H9 (cell line): ENCODE measurements around the gene PGBD5. TPM values are rescaled to one million over a fixed set of nuclear protein-coding genes. Genes with fewer than 3 reads are reported as not detected.

Source experiments
- DNase-seq: peaks from one replicate; pipeline ENCODE4 v3.0.0-alpha.2; 2017
- H2AFZ ChIP-seq: one replicate; pipeline ENCODE4 v1.6.1; 2013; ENCODE audit warnings: mild to moderate bottlenecking, low read length, control low read depth, moderate library complexity
- H2AK5ac ChIP-seq: 2 replicates; pipeline ENCODE4 v1.6.1; 2013; ENCODE audit warnings: low read length, control low read depth, mixed read lengths; ENCODE audit not compliant: insufficient read length
- H2BK120ac ChIP-seq: one replicate; pipeline ENCODE4 v1.6.1; 2013; ENCODE audit warnings: low read depth, mild to moderate bottlenecking, low read length, control low read depth, inconsistent platforms; ENCODE audit not compliant: poor library complexity, severe bottlenecking
- H2BK12ac ChIP-seq: 2 replicates; pipeline ENCODE4 v1.6.1; 2013; ENCODE audit warnings: low read length, control low read depth, mixed read lengths, low read depth; ENCODE audit not compliant: insufficient read length
- H2BK15ac ChIP-seq: 2 replicates; pipeline ENCODE4 v1.6.1; 2013; ENCODE audit warnings: low read depth, low read length, control low read depth
- H2BK20ac ChIP-seq: one replicate; pipeline ENCODE4 v1.6.1; 2013; ENCODE audit warnings: low read depth, mild to moderate bottlenecking, low read length, control low read depth, inconsistent platforms; ENCODE audit not compliant: poor library complexity, severe bottlenecking
- H2BK5ac ChIP-seq: 2 replicates; pipeline ENCODE4 v1.6.1; 2013; ENCODE audit warnings: low read length, control low read depth, mixed read lengths; ENCODE audit not compliant: insufficient read length
- H3K14ac ChIP-seq: 2 replicates; pipeline ENCODE4 v1.6.1; 2013; ENCODE audit warnings: low read length, control low read depth; ENCODE audit not compliant: insufficient read depth
- H3K18ac ChIP-seq: 2 replicates; pipeline ENCODE4 v1.6.1; 2013; ENCODE audit warnings: low read depth, mild to moderate bottlenecking, mixed read lengths, low read length, control low read depth; ENCODE audit not compliant: insufficient read length
- H3K23ac ChIP-seq: 2 replicates; pipeline ENCODE4 v1.6.1; 2013; ENCODE audit warnings: low read length, control low read depth, mixed read lengths, low read depth; ENCODE audit not compliant: insufficient read length
- H3K23me2 ChIP-seq: 2 replicates; pipeline ENCODE4 v1.6.1; 2013; ENCODE audit warnings: low read depth, mild to moderate bottlenecking, mixed read lengths, low read length, control low read depth; ENCODE audit not compliant: insufficient read length, poor library complexity, severe bottlenecking
- H3K27ac ChIP-seq: 2 replicates; pipeline ENCODE4 v1.5.1; 2013; ENCODE audit warnings: low read length, control low read depth, mixed read lengths, low read depth; ENCODE audit not compliant: insufficient read length
- H3K27me3 ChIP-seq: 2 replicates; pipeline ENCODE4 v1.6.1; 2013; ENCODE audit warnings: low read length, control low read depth, inconsistent platforms; ENCODE audit not compliant: insufficient read depth
- H3K4ac ChIP-seq: 2 replicates; pipeline ENCODE4 v1.6.1; 2013; ENCODE audit warnings: low read depth, mild to moderate bottlenecking, control low read depth, inconsistent platforms, low read length, moderate library complexity
- H3K4me1 ChIP-seq: 2 replicates; pipeline ENCODE4 v1.6.1; 2013; ENCODE audit warnings: low read length, control low read depth, inconsistent platforms; ENCODE audit not compliant: insufficient read depth
- H3K4me2 ChIP-seq: 2 replicates; pipeline ENCODE4 v1.6.1; 2013; ENCODE audit warnings: low read length, control low read depth, mixed read lengths; ENCODE audit not compliant: insufficient read length, insufficient read depth
- H3K56ac ChIP-seq: 2 replicates; pipeline ENCODE4 v1.6.1; 2013; ENCODE audit warnings: low read depth, mild to moderate bottlenecking, mixed read lengths, low read length, control low read depth; ENCODE audit not compliant: insufficient read length
- H3K79me1 ChIP-seq: 2 replicates; pipeline ENCODE4 v1.6.1; 2013; ENCODE audit warnings: low read depth, mild to moderate bottlenecking, moderate library complexity, low read length, control low read depth, inconsistent platforms; ENCODE audit not compliant: insufficient read depth, poor library complexity, severe bottlenecking
- H3K79me2 ChIP-seq: 2 replicates; pipeline ENCODE4 v1.6.1; 2013; ENCODE audit warnings: low read length, control low read depth, inconsistent platforms; ENCODE audit not compliant: insufficient read depth
- H3K9ac ChIP-seq: 2 replicates; pipeline ENCODE4 v1.6.1; 2013; ENCODE audit warnings: low read length, control low read depth, mixed read lengths; ENCODE audit not compliant: insufficient read length; ENCODE audit errors: extremely low read depth
- H3K9me3 ChIP-seq: one replicate; pipeline ENCODE4 v1.6.1; 2013; ENCODE audit warnings: low read depth, low read length, inconsistent platforms; ENCODE audit not compliant: control insufficient read depth
- H3T11ph ChIP-seq: one replicate; pipeline ENCODE4 v1.6.1; 2013; ENCODE audit warnings: mild to moderate bottlenecking, low read length, control low read depth, inconsistent platforms
- H4K20me1 ChIP-seq: one replicate; pipeline ENCODE4 v1.6.1; 2013; ENCODE audit not compliant: control insufficient read depth, insufficient read length, insufficient read depth
- H4K5ac ChIP-seq: 2 replicates; pipeline ENCODE4 v1.6.1; 2013; ENCODE audit warnings: low read depth, mild to moderate bottlenecking, mixed read lengths, low read length, control low read depth; ENCODE audit not compliant: insufficient read length
- H4K8ac ChIP-seq: replicated peaks from 2 replicates; pipeline ENCODE4 v1.6.1; 2013; ENCODE audit warnings: low read length, control low read depth, mixed read lengths, low read depth; ENCODE audit not compliant: insufficient read length
- H4K91ac ChIP-seq: 2 replicates; pipeline ENCODE4 v1.6.1; 2013; ENCODE audit warnings: low read depth, mild to moderate bottlenecking, moderate library complexity, mixed read lengths, low read length, control low read depth; ENCODE audit not compliant: insufficient read length
- H3K27ac Mint-ChIP-seq, 3 experiments: 2 replicates in 2 of 3; 3 replicates in 1 of 3; pipeline ENCODE4 v1.8.0; 2020 to 2021; ENCODE audit warnings: mixed read lengths in 3 of 3, mild to moderate bottlenecking in 1 of 3, moderate library complexity in 1 of 3
- H3K27me3 Mint-ChIP-seq: 2 replicates; pipeline ENCODE4 v1.8.0; 2021; ENCODE audit warnings: low read depth, mild to moderate bottlenecking, moderate library complexity, mixed read lengths
- H3K36me3 Mint-ChIP-seq, 3 experiments: 2 replicates in 2 of 3; 3 replicates in 1 of 3; pipeline ENCODE4 v1.8.0; 2020 to 2021; ENCODE audit warnings: low read depth in 3 of 3, mixed read lengths in 3 of 3; ENCODE audit not compliant: insufficient read depth in 1 of 3
- H3K4me1 Mint-ChIP-seq, 2 experiments: 2 replicates each; pipeline ENCODE4 v1.8.0; 2020; ENCODE audit warnings: mixed read lengths in 2 of 2
- H3K4me3 Mint-ChIP-seq, 2 experiments: 2 replicates in 1 of 2; 3 replicates in 1 of 2; pipeline ENCODE4 v1.8.0; 2020 to 2021; ENCODE audit warnings: mild to moderate bottlenecking in 2 of 2, mixed read lengths in 2 of 2, moderate library complexity in 1 of 2
- H3K9me3 Mint-ChIP-seq, 2 experiments: 2 replicates in 1 of 2; 3 replicates in 1 of 2; pipeline ENCODE4 v1.8.0; 2020; ENCODE audit warnings: mild to moderate bottlenecking in 2 of 2, mixed read lengths in 2 of 2, moderate library complexity in 1 of 2
- WGBS: extraction: QIAGEN DNeasy Blood & Tissue Kit; methylation state at CpG from one replicate; pipeline ENCODE4 v1.1.7; 2013; ENCODE audit warnings: missing lambda C conversion rate, low lambda C conversion rate, mixed read lengths; ENCODE audit not compliant: insufficient read length; ENCODE audit errors: extremely low coverage; 5-methylcytosine and 5-hydroxymethylcytosine counted together
- total RNA-seq: library from RNA; stranded (reverse); gene quantifications from 2 replicates; pipeline ENCODE4 v1.2.1, GENCODE V29; 2021
- TF ChIP-seq, protein P1 (sequence below): fragments of 200-600 bp; sonication (generic); conservative IDR thresholded peaks from 3 replicates; pipeline ENCODE4 v1.8.0; 2021; ENCODE audit warnings: antibody characterized with exemption, mild to moderate bottlenecking

Gene PGBD5
- total RNA-seq, 1 experiment from 2014 or later = 19.1 TPM

DNA sequence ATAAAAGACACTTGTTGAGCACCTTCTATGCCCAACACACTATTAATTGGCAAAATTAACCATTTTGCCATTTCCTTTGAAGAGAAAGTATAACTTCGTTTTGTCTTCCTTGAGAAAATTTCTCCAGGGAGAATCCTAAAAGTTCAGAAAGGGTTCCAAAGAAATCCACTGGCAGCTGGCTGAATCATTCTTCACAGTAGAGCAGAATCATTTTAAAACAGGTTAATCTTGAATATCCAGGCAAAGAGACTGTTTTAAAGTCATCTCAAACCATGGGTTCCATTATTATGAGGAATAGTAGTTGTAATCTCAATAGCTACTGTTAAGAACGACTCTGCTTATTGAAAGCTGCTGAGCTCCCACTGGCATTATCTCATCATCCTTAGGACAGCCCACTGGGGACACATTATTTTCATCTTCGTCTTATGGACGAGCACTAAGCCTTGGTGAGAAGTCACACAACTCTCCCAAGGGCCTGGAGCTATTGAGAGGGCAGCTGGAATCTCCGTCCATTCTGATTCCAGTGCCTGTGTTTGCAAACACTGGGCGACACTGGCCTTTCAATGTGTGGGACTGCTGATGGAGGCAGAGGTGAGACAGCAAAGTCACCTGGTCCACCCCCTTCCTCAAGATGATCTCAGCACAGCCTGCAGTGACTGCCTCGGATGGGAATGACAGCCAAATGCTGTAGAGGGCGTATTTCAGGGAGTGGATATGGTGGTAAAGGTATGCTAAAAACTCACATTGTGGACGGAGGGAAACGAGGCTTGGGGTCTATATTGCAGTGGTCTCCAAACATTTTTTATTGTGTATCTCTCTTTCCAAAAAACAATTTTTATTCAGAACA, 15.3 kb upstream of the PGBD5 start:
- Histone ChIP-seq H3K9ac (no peak overlapping the region), H3K4me2 (no peak overlapping the region), H2BK5ac (no peak overlapping the region), H2BK12ac (no peak overlapping the region), H3K18ac (no peak overlapping the region), H3K23ac (no peak overlapping the region), H3T11ph (no peak overlapping the region), H3K9me3 (no peaks in the 10 kb centered on the region), H2BK20ac (no peak overlapping the region), H4K8ac (no peak overlapping the region), H3K4ac (no peak overlapping the region), H2AK5ac (no peak overlapping the region), H3K56ac (no peak overlapping the region), H3K79me2 (no peaks in the 10 kb centered on the region), H3K79me1 (no peaks in the 10 kb centered on the region), H3K4me1 (peaks cover 2% of the 10 kb centered on the region), H3K14ac (no peak overlapping the region), H3K23me2 (no peaks in the 10 kb centered on the region), H3K27ac (no peak overlapping the region), H2AFZ (no peak overlapping the region), H3K27me3 (no peaks in the 10 kb centered on the region), H4K5ac (no peak overlapping the region), H2BK120ac (no peak overlapping the region), H2BK15ac (no peak overlapping the region), H4K91ac (no peak overlapping the region), H4K20me1 (no peaks in the 10 kb centered on the region)
- no CpG with 5 or more reads among the region's 10 CpGs for WGBS
- H3K27me3 Mint-ChIP-seq = peaks cover 6% of the 10 kb centered on the region
- H3K4me3 Mint-ChIP-seq = no peak overlapping the region
- no peak overlapping the region for H3K27ac Mint-ChIP-seq
- H3K9me3 Mint-ChIP-seq = peaks cover 8 to 15% of the 10 kb centered on the region in 2 experiments
- H3K4me1 Mint-ChIP-seq = peaks cover 4% of the 10 kb centered on the region in 2 experiments
- TF ChIP-seq, protein P1, sequence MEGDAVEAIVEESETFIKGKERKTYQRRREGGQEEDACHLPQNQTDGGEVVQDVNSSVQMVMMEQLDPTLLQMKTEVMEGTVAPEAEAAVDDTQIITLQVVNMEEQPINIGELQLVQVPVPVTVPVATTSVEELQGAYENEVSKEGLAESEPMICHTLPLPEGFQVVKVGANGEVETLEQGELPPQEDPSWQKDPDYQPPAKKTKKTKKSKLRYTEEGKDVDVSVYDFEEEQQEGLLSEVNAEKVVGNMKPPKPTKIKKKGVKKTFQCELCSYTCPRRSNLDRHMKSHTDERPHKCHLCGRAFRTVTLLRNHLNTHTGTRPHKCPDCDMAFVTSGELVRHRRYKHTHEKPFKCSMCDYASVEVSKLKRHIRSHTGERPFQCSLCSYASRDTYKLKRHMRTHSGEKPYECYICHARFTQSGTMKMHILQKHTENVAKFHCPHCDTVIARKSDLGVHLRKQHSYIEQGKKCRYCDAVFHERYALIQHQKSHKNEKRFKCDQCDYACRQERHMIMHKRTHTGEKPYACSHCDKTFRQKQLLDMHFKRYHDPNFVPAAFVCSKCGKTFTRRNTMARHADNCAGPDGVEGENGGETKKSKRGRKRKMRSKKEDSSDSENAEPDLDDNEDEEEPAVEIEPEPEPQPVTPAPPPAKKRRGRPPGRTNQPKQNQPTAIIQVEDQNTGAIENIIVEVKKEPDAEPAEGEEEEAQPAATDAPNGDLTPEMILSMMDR = peak; percentile 68
- peak; percentile 77 for DNase-seq
- peaks cover 5 to 12% (median 5%) of the 10 kb centered on the region in 3 experiments; a peak in 6 of 7 replicates for H3K36me3 Mint-ChIP-seq
